Naive B cell (primary cell): Measurements from ENCODE around the gene VPS52. TPM values are rescaled to one million over a fixed set of nuclear protein-coding genes. Genes with fewer than 3 reads are reported as not detected.
A peak's percentile ranks its signal among the peaks of the same experiment; 100 is the strongest.

Experiments used
- ATAC-seq, 2 donors: fragments of 150-1000 bp; cut with Tn5 transposase; 2 replicates each; pipeline ENCODE4 v1.10.0; 2021; ENCODE audit warnings: low read depth in 2 of 2, mild to moderate bottlenecking in 2 of 2, moderate library complexity in 2 of 2
- DNase-seq: peaks from one replicate; pipeline ENCODE4 v3.0.0; 2022
- H3K27ac Mint-ChIP-seq, 6 donors: one replicate each; pipeline ENCODE4 v1.8.0; 2020 to 2022; ENCODE audit warnings: mild to moderate bottlenecking in 6 of 6, mixed read lengths in 6 of 6, moderate library complexity in 5 of 6, inconsistent platforms in 2 of 6
- H3K27me3 Mint-ChIP-seq, 3 donors: one replicate each; pipeline ENCODE4 v1.8.0; 2021 to 2022; ENCODE audit warnings: mixed read lengths in 3 of 3, mild to moderate bottlenecking in 1 of 3
- H3K36me3 Mint-ChIP-seq, 2 donors: one replicate each; pipeline ENCODE4 v1.8.0; 2020 to 2022; ENCODE audit warnings: mixed read lengths in 2 of 2, inconsistent platforms in 1 of 2, mild to moderate bottlenecking in 1 of 2
- H3K4me1 Mint-ChIP-seq, 3 donors: one replicate each; pipeline ENCODE4 v1.8.0; 2020 to 2022; ENCODE audit warnings: mixed read lengths in 3 of 3, inconsistent platforms in 1 of 3, mild to moderate bottlenecking in 1 of 3, moderate library complexity in 1 of 3
- H3K4me3 Mint-ChIP-seq, 8 donors: one replicate each; pipeline ENCODE4 v1.8.0; 2020 to 2022; ENCODE audit warnings: mild to moderate bottlenecking in 8 of 8, mixed read lengths in 8 of 8, moderate library complexity in 8 of 8, inconsistent platforms in 2 of 8
- H3K9me3 Mint-ChIP-seq, 7 donors: one replicate each; pipeline ENCODE4 v1.8.0; 2020 to 2022; ENCODE audit warnings: mixed read lengths in 7 of 7, mild to moderate bottlenecking in 5 of 7, inconsistent platforms in 2 of 7, moderate library complexity in 1 of 7
- polyA plus RNA-seq, 6 donors: library from polyadenylated mRNA; unstranded; fragments of 300-500 nt; fragmentation: Illumina TruSeq; gene quantifications; one replicate each; pipeline ENCODE4 v1.2.3, GENCODE V29; 2021; ENCODE audit warnings: low read depth in 6 of 6

Gene VPS52
- polyA plus RNA-seq, 6 donors from 2014 or later, result 5.3 to 18.9 (median 14.4) TPM

DNA sequence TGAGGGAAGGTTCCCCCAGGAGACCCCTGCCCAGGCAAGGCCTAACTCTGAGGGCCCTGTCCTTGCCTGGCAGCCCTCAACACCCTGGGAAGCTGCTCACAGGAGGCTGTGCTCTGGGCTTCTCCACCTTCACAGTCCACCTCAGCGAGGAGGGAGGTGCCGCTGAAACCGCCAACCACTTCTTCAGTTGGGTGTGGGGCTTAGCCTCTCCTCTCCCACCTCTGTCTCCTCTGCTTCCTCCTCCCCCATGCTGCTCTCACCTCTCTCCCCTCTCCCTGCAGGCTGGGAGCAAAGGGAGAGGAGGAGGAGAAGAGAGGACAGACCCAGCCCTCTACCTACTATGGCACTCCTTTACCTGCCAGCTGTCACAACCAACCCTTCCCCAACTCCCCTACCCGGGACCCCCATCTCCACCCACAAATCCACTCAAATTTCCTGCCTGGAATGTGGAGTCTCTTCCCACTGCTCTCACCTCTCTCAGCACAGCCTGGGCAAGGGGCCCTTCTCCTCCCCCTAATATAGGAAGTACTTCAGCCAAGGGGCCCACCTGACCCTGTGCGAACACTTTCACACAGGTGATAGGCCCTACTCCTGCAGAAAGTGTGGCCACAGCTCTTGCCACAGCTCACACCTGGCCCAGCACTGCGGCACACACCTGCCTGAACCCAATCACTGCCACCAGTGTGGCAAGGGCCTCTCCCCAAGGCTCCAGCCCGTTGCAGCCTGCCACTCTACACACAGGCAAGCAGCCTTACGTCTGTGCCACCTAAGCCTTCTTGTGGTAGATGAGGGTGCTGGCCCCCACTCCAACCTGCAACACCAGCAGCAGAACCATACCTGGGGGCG lies 56.2 kb downstream of the VPS52 start:
- no peak for DNase-seq

DNA sequence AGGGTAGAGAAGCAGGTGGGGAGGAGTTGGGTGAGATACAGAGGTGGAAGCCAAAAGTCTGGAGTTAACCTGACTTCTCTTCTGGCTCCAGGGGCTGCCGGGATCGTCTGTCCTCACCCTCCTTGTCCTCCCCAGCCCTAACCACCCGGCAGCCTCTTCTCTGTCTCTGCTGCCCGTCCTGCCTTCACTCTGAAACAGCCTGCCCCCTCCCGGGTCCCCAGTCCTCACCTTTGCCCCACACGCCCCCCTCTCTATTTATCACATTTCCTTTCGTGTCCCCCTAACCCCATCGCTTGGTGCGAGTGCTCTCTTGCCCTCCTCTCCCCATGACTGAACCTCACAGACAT lies 57.7 kb downstream of the VPS52 start:
- Mint-ChIP-seq H3K36me3 (peaks cover 10% of the 10 kb centered on the region in 2 donors), H3K4me1 (peaks cover 26 to 34% (median 34%) of the 10 kb centered on the region in 3 donors), H3K9me3 (no peaks in the 10 kb centered on the region), H3K27ac (no peak overlapping the region), H3K27me3 (peaks cover 6 to 65% (median 54%) of the 10 kb centered on the region in 3 donors), H3K4me3 (peak overlapping the region; percentile 2 to 91 (median 76))
- peak; percentile 15 for ATAC-seq
- no peak for DNase-seq

More for the DNA sequence above, 56.2 kb downstream of the VPS52 start:
- peaks cover 19 to 24% (median 24%) of the 10 kb centered on the region in 3 donors for H3K4me1 Mint-ChIP-seq
- H3K27me3 Mint-ChIP-seq, result peaks cover 10 to 76% (median 61%) of the 10 kb centered on the region in 3 donors
- H3K4me3 Mint-ChIP-seq, result peak overlapping the region in 2 of 8 donors; percentile 51 to 54
- H3K27ac Mint-ChIP-seq, result peak overlapping the region in 1 of 6 donors; percentile 25
- no peaks in the 10 kb centered on the region for H3K9me3 Mint-ChIP-seq
- peaks cover 3 to 10% of the 10 kb centered on the region in 2 donors for H3K36me3 Mint-ChIP-seq
- no peak for ATAC-seq

DNA sequence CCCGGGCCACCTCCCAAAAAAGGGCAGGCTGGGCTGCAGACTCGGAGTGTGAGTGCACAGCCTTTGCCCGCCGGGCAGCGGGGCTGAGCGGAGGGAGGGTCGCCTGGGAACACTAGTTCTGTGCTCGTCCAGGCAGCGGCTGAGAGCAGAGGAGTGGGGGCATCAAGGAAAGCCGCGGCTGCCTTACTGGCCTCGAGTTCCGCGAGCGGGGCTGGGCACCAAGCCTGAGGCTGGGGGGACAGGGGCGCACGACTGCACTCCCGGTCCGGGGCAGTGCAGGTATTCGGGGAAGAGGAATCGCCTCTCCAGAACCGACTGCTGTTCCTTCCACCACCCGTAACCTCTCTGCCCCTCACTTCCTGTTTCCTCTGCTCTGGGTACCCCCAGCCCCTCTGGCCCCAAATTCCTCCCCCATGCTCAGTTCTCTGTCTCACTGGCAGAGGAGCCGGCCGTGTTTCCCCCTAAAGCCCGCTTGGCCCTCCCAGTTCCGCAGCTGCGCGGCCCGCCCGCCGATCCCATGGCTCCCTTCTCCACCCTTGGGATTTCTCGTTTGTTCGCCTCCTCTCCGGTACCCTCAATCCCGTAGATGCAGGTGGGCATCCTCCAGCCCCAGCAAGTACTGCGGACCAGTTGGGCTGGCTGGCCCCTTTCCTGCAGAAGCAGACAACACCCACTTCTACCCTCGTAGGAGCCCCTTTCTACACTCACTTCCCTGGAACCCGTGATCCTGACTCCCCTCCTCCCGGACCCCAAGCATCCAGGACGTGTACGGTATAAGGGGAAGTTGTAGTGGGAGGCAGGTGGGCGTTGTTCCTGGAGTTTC lies 58.3 kb downstream of the VPS52 start:
- Mint-ChIP-seq H3K27me3 (peaks cover 6 to 60% (median 50%) of the 10 kb centered on the region in 3 donors), H3K27ac (peak overlapping the region in 4 of 6 donors; percentile 16 to 90 (median 31)), H3K4me1 (peaks cover 30 to 39% (median 39%) of the 10 kb centered on the region in 3 donors), H3K36me3 (peaks cover 10% of the 10 kb centered on the region in 2 donors), H3K4me3 (peak overlapping the region; percentile 22 to 91 (median 80)), H3K9me3 (no peaks in the 10 kb centered on the region)
- DNase-seq (peak; percentile 21), ATAC-seq (peak; percentile 47 to 51)

DNA sequence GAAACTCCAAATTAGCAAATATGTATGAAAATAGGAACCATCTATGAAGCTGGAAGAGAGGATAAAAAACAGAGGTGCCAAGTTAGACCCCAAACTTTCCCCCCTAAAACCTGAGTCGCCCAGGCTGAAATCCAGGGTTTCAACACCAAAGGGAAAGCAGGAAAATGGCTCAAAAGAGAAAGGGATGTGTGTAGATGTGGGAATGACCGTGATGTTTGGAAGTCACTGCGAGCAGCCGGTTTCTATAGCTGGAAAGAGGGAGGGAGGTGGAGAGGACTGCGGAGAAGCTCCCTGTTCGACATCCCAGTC lies 58.9 kb downstream of the VPS52 start:
- ATAC-seq (no peak), DNase-seq (no peak)
- Mint-ChIP-seq H3K9me3 (no peaks in the 10 kb centered on the region), H3K27ac (peak overlapping the region in 3 of 6 donors; percentile 16 to 47 (median 40)), H3K27me3 (peaks cover 6 to 54% (median 44%) of the 10 kb centered on the region in 3 donors), H3K4me1 (peaks cover 31 to 42% (median 40%) of the 10 kb centered on the region in 3 donors), H3K36me3 (peaks cover 10% of the 10 kb centered on the region in 2 donors), H3K4me3 (peak overlapping the region; percentile 9 to 91 (median 78))

DNA sequence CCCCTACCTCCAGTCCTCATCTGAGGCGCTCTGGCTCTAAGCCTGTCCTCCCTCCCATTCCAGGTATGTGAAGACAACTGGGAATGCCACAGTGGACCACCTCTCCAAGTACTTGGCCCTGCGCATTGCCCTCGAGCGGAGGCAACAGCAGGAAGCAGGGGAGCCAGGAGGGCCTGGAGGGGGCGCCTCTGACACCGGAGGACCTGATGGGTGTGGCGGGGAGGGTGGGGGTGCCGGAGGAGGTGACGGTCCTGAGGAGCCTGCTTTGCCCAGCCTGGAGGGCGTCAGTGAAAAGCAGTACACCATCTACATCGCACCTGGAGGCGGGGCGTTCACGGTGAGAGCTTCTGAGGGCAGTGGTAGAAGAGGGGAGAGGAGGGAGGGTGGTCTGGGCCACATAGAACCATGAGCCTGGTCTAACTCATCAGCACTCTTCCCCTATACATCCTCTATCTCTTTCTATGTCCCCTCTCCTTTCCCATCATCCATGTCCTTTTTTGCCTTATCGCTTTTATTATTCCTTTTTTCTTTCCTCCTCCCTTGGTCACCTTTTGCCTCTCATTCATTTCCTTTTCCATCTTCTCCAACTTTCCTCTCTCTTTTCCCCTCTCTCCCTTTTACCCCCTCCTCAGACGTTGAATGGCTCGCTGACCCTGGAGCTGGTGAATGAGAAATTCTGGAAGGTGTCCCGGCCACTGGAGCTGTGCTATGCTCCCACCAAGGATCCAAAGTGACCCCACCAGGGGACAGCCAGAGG lies 59.8 kb downstream of the VPS52 start:
- peak overlapping the region in 2 of 8 donors; percentile 32 to 45 for H3K4me3 Mint-ChIP-seq
- no peak overlapping the region for H3K27ac Mint-ChIP-seq
- DNase-seq (no peak), ATAC-seq (no peak)
- H3K27me3 Mint-ChIP-seq, result peaks cover 6 to 46% (median 42%) of the 10 kb centered on the region in 3 donors
- peaks cover 36 to 48% (median 44%) of the 10 kb centered on the region in 3 donors for H3K4me1 Mint-ChIP-seq
- H3K36me3 Mint-ChIP-seq, result peaks cover 10% of the 10 kb centered on the region in 2 donors
- H3K9me3 Mint-ChIP-seq, result no peaks in the 10 kb centered on the region

DNA sequence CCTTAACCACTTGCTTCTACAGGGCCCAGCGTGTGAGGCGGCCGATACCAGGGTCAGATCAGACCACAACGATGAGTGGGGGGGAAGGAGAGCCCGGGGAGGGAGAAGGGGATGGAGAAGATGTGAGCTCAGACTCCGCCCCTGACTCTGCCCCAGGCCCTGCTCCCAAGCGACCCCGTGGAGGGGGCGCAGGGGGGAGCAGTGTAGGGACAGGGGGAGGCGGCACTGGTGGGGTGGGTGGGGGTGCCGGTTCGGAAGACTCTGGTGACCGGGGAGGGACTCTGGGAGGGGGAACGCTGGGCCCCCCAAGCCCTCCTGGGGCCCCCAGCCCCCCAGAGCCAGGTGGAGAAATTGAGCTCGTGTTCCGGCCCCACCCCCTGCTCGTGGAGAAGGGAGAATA lies 60.5 kb downstream of the VPS52 start:
- Mint-ChIP-seq H3K27ac (no peak overlapping the region), H3K9me3 (no peaks in the 10 kb centered on the region), H3K4me1 (peaks cover 36 to 51% (median 48%) of the 10 kb centered on the region in 3 donors), H3K27me3 (peaks cover 6 to 44% (median 42%) of the 10 kb centered on the region in 3 donors), H3K4me3 (no peak overlapping the region), H3K36me3 (peaks cover 10% of the 10 kb centered on the region in 2 donors)
- DNase-seq (no peak), ATAC-seq (no peak)

DNA sequence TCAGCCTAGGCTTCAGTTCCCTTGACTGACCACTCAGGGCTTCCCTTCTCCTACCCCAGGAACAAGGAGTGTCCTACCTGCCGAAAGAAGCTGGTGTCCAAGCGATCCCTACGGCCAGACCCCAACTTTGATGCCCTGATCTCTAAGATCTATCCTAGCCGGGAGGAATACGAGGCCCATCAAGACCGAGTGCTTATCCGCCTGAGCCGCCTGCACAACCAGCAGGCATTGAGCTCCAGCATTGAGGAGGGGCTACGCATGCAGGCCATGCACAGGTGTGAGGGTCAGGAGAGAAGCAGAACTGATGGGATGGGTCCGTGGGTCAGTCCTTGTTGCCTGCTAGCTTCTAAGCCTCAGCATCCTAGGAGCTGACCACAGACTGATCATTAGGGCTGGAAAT lies 61.8 kb downstream of the VPS52 start:
- ATAC-seq (no peak), DNase-seq (no peak)
- H3K36me3 Mint-ChIP-seq, result peaks cover 10% of the 10 kb centered on the region in 2 donors
- H3K4me3 Mint-ChIP-seq, result peak overlapping the region in 7 of 8 donors; percentile 42 to 95 (median 91)
- peak overlapping the region in 1 of 6 donors; percentile 35 for H3K27ac Mint-ChIP-seq
- peaks cover 47 to 64% (median 60%) of the 10 kb centered on the region in 3 donors for H3K4me1 Mint-ChIP-seq
- peaks cover 6 to 32% (median 31%) of the 10 kb centered on the region in 3 donors for H3K27me3 Mint-ChIP-seq
- H3K9me3 Mint-ChIP-seq, result no peaks in the 10 kb centered on the region

DNA sequence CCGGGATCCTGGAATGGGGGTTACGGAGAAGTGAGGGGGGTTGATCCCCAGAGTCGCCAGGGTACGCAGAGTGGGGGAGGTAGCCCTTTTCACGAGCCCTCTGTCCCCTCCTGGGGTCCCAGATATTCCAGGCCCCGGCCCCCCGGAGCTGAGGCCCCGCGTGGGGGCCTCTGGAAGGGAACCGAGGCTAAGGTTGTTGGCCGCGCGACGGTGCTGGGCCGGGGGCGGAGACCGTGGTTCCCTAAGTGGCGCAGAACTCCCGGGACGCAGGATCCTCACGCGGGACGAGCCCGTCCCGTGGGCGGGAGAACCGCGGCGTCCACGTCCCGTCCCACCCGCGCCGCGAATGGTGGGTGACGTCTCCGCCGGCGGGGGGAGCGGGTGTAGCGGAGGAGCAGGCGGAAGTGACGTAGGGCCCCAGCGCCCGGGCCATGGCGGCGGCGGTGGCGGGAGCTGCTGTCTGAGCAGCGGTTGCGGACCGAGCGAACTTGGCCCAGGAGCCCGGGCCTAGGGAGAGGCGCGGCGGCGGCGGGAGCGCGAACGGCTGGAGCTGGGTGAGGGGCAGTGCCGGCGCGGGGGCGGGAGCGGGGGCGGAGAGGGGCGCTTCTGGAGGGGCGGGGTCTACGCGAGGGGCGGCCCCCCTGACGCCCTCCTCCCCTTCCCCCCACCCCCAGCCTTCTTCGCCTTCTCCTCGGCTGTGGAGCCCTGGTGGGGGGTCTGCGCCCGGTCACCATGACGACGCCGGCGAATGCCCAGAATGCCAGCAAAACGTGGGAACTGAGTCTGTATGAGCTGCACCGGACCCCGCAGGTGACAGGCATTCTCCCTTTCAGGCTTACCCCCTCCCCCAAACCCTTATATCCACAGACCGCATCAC lies 63.3 kb downstream of the VPS52 start, which contains the start of gene RING1:
TSS of gene RING1 (plus strand) at position 410 of the 877 bp plus-strand sequence. CDS start at position 733, 323 bp downstream.
- Mint-ChIP-seq H3K27ac (peak within 1 kb of the TSS; percentile 84 to 99 (median 96)), H3K4me3 (peak within 1 kb of the TSS; percentile 81 to 95 (median 94)), H3K4me1 (peaks cover 47 to 66% (median 60%) of the 10 kb centered on the region in 3 donors), H3K36me3 (peaks cover 10% of the 10 kb centered on the region in 2 donors), H3K27me3 (peaks cover 6 to 16% (median 16%) of the 10 kb centered on the region in 3 donors), H3K9me3 (no peaks in the 10 kb centered on the region)
- ATAC-seq (peak; percentile 72 to 77), DNase-seq (peak; percentile 85)

DNA sequence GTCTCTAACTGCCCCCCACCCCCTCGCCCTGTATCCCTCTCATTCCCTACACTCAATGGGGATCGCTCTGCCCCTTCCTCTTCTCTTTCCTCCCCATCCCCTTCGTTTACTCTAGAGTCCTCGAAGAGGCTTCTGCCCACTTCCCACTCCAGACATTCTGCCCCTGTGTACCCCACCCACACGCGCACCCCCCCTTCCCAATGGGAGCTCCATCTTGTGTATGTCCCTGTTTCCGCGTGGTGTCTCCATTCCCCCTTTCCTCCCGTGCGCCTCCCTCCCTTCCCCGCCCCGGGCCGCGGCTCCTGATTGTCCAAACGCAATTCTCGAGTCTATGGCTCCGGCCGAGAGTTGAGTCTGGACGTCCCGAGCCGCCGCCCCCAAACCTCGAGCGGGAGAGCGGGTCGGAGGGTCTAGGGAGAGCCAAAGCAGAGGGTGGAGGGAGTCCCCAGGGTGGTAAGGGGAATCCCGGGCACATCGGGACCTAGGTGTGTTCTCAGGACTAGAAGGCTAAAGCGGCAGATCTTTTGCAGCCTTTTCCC lies 64.1 kb downstream of the VPS52 start:
- Mint-ChIP-seq H3K27ac (peak overlapping the region; percentile 38 to 99 (median 88)), H3K9me3 (no peaks in the 10 kb centered on the region), H3K4me3 (peak overlapping the region; percentile 81 to 95 (median 92)), H3K36me3 (peaks cover 15 to 18% of the 10 kb centered on the region in 2 donors), H3K27me3 (peaks cover 3 to 9% (median 9%) of the 10 kb centered on the region in 3 donors), H3K4me1 (peaks cover 45 to 66% (median 60%) of the 10 kb centered on the region in 3 donors)
- no peak for DNase-seq
- peak in 1 of 2 donors; percentile 10 for ATAC-seq

DNA sequence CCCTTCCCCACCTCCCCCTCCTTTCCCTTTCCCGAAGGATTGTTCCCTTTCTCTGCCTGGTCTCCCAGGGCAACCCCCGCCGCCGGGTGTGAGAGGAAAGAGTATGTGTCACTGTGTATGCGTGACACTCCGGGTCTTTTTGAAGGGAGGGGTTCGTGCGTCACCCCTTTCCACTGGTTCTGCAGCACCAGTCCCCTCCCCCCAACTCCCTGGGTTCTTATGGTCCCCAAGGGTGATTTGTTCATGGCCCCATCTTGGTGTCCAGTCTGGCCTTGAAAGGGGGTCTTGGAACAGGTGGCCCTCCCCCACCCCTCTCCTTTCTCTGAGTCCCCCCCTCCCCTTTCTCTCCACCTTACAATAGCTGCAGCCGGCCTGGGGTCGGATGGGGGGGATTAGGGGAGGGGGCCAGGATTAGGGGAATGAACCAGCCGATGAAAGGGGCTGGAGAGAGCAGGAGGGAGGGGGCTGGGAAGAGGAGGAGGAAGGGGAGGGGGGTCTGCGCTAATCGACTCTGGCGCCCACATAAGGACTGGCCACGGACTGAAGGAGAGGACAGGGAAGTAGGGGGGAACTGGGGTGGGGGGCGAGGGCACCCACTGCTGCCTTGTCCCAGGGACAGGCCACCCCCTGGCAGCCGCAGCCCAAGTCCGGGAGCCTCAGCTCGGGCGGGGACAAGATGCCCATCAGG lies 64.7 kb downstream of the VPS52 start:
- peaks cover 18 to 19% of the 10 kb centered on the region in 2 donors for H3K36me3 Mint-ChIP-seq
- no peak for DNase-seq
- no peaks in the 10 kb centered on the region for H3K9me3 Mint-ChIP-seq
- peak overlapping the region in 3 of 6 donors; percentile 87 to 96 (median 88) for H3K27ac Mint-ChIP-seq
- ATAC-seq, result no peak
- peak overlapping the region in 7 of 8 donors; percentile 40 to 99 (median 91) for H3K4me3 Mint-ChIP-seq
- H3K27me3 Mint-ChIP-seq, result peaks cover 0 to 3% (median 3%) of the 10 kb centered on the region in 3 donors
- peaks cover 49 to 66% (median 62%) of the 10 kb centered on the region in 3 donors for H3K4me1 Mint-ChIP-seq
